DND-41 (cell line): Measurements from ENCODE around the gene UPF3A.
"Not testable (repeated sequence)": the region's sequence is repeated elsewhere in the genome, so short reads cannot be mapped to it uniquely, and the experiment has no call there.

ENCODE experiments used
- CTCF ChIP-seq: IDR thresholded peaks from 2 replicates; pipeline ENCODE4 v1.5.1; 2012; ENCODE audit warnings: borderline replicate concordance, low read length, moderate library complexity, mild to moderate bottlenecking; ENCODE audit not compliant: poor library complexity, severe bottlenecking; ENCODE audit errors: extremely low read depth
- EZH2 ChIP-seq: IDR thresholded peaks from 3 replicates; pipeline ENCODE4 v1.6.1; 2012; ENCODE audit warnings: borderline replicate concordance, low read depth, mild to moderate bottlenecking, moderate library complexity, low read length, inconsistent platforms; ENCODE audit not compliant: severe bottlenecking

- not testable (repeated sequence) for TF ChIP-seq EZH2, CTCF
Measured at GRCh38 chr13:114251639-114252440, 29.6 kb upstream of the UPF3A start.
